SIG-M5 treated with dmso at 0.1 percent for 504 hours (cell line): ENCODE results near the gene UBE2S.
"Not testable (repeated sequence)": the region's sequence is repeated elsewhere in the genome, so short reads cannot be mapped to it uniquely, and the experiment has no call there.

Source experiments
- DNase-seq: peaks from one replicate; lab custom pipeline; 2025; ENCODE audit not compliant: unreplicated experiment; lab: John Stamatoyannopoulos, UW

The UBE2S gene

GRCh38 chr19:55406826-55407549, 600 bp downstream of the UBE2S start:
- DNase-seq: no peak

DNA sequence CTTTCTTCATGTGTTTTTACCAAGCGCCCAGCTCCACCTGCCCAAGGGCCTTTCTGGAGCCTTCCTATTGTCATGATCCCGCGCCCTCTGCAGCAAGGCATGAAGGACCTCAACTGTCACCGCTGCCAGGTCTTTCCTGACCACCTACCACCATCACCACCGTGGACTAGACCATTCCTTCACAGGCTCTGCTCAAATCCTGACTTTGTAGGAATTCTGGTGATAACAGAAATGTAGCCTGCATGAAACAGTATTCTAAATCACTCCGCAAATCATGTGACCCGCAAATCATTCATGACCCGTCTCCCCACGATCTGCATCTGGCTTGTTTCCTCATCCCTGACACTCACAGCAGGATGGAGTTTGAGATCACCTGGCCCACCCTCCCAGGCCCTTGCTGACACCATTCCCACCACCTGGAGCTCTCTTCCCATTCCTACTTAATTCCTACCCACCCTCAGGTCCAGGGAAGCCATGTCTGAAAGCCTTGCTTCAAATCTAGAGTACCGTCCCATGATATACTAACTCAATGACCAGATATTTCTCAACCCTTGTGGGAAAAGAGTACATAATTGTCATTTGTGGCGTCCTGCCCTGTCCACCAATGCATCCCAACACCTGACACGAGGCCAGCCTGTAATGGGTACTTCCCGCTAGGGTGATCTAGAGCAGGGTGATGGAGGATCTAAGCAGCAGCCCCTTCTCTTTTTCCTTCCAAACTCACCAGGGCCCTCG, 1.3 kb downstream of the UBE2S start:
- no peak for DNase-seq

- no peak for DNase-seq
Observed at GRCh38 chr19:55405638-55406037, 1.9 kb downstream of the UBE2S start.

GRCh38 chr19:55402509-55402908, 5.1 kb downstream of the UBE2S start:
- DNase-seq: no peak

DNA sequence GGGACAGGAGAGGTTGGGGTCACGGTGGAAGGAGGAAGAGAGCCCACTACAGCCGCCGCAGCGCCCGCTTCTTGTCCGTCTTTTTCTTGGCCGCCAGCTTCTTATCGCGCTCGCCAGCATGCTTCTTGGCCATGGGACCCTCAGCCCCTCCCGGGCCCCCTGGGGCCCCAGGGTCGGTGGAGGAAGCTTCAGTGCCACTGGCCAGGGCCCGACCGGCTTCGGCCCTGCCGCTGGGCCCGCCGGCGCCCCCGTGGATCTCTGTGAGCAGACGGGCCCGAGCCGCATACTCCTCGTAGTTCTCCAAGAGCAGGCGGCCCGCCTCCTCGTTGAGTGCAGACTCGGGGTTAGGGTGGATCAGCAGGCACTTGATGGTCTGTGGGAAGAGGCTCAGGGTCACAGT, 6.2 kb downstream of the UBE2S start:
- not testable (repeated sequence) for DNase-seq

DNA sequence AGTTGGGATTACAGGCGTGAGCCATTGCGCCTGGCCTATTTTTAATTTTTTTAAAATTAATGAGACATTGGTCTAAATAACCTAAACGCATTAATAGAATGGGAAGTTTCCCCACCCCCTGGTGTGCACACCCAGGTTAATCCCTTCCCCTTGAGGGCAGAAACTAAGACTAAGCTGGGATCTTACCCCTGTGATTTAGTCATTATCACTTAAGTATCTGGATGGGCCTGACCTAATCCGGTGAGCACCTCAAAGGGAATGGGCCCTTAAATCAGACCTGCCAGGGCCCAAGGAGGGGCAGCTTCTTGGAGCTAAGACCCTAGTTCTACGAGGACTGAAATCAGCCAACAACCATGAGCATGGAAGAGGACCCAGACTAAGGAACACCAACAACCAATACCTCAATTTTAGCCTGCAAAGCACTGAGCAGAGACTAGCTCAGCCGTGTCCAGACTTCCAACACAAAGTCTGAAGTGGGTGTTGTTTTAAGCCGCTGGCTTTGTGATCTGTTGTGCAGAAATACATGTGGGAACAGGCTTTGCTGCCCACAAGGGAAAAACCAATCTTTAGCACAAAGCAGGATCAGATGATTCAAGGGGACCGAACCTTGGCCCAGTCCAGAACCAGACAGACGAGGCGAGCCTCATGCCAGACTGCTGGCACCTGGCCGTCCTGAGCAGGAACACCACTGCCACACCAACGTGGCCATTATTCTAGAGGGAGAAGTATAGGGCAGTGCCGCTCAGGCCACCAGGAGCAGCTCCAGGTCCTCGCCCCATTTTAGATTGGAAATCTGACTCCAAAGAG, 7.1 kb downstream of the UBE2S start:
- DNase-seq: no peak

DNA sequence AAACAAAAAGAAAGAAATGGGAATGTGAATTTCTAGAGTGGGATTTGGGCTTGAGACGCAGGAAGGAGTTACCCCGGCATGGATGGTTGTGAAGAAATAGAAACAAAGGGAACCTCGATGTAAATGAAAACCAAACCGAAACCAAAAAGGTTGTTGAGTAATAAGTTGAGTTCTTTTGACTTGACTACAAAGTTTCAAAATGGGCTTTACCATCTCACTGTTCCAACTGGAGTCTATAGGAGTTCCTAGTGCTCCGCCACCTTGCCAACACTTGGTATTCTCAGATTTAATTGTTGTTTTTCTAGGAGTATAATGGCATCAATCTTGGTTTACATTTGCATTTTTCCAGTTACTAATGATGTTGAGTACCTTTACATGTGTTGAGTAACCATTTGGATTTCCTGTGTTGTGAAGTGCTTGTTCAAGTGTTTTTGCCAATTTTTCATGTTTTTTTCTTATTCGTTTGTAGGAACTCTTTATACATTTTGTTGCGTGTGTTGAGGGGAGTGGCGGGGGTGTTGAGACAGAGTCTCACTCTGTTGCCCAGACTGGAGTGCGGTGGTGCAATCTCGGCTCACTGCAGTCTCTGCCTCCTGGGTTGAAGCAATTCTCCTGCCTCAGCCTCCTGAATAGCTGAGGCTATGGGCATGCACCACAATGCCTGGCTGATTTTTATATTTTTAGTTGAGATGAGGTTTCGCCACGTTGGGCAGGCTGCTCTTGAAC, 9.2 kb downstream of the UBE2S start:
- peak; percentile 80 for DNase-seq

DNA sequence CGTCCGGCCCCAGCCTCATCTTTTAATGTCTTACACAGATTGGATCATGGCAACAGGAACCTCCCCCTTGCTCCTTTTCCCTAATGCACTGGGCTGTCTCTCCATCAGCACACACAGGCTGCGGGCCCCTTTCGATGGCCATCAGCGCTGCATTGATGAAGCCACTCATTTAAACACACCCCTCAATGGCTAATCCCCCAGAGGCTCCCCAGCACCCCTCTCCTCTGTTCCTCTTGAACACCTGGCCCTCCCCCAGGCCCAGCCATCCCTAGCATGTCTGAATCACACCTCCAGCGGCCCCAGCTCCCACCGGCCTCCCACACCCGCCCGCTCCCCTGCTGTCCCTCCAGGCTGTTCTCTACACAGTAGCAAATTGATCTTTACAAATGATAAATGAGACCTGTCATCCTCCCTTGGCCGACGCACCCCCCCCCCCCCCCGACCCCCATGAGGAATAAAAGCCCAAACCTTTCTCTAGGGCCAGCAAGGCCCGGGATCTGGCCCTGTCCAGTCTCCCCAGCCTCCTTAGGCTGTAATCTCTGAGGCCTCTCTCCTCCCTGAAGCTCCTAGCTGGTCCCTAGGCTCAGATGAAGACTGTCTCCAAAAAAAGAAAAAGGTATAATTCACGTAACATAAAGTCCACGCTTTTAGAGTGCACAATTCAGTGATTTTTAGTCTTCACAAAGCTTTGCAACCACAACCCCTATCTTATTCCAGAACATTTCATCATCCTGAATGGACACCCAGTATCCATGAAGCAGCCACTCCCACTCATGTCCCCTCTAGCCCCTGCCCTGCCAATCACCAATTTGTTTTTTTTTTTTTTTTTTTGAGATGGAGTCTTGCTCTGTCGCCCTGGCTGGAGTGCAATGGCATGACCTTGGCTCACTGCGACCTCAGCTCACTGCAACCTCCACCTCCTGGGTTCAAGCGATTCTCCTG, 14.5 kb downstream of the UBE2S start:
- no peak for DNase-seq

GRCh38 chr19:55391702-55392615, 15.6 kb downstream of the UBE2S start:
- DNase-seq: no peak

- DNase-seq: no peak
Observed at GRCh38 chr19:55391191-55391670, 16.4 kb downstream of the UBE2S start.

GRCh38 chr19:55390461-55390880, 17.1 kb downstream of the UBE2S start:
- no peak for DNase-seq

GRCh38 chr19:55389386-55390317, 17.9 kb downstream of the UBE2S start:
- no peak for DNase-seq

DNA sequence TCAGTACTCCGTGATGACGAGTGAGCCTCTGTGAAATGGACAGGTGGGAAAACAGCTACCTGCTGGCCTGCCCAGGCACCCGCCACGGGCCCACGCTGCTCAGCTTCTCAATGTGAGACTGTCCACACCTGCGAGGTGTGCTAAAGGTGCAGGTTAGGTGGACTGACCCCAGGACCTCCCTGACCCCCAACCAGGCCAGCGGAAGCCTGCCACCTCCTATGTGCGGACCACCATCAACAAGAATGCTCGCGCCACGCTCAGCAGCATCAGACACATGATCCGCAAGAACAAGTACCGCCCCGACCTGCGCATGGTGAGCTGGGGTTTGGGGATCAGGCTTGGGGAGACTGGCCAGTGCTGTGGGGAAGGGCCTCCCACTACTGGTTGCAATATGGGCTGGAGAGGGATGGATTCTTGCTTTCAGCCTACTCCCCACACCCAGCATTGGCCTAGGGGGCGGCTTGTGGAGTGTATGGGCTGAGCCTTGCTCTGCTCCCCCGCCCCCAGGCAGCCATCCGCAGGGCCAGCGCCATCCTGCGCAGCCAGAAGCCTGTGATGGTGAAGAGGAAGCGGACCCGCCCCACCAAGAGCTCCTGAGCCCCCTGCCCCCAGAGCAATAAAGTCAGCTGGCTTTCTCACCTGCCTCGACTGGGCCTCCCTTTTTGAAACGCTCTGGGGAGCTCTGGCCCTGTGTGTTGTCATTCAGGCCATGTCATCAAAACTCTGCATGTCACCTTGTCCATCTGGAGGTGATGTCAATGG, 19.7 kb downstream of the UBE2S start:
- no peak for DNase-seq

DNA sequence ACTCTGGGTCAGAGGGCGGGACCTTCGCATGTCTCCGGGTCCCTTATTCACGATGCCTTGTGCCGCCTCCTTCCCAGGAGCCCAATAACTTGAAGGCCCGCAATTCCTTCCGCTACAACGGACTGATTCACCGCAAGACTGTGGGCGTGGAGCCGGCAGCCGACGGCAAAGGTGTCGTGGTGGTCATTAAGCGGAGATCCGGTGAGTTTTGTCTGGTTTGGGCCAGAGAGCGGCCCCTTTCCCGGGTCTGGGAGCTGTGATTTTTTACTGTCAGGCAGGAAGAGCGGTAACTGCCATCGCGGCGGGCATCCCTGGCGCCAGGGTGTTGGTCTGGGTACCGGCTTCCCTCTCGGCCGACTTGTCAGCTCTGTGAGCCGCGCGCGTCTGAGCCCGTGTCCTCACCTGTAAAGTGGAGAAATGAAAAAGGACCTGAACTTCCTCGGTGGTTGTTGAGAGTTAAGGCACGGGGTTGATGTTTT, 21.1 kb downstream of the UBE2S start:
- DNase-seq: no peak

DNA sequence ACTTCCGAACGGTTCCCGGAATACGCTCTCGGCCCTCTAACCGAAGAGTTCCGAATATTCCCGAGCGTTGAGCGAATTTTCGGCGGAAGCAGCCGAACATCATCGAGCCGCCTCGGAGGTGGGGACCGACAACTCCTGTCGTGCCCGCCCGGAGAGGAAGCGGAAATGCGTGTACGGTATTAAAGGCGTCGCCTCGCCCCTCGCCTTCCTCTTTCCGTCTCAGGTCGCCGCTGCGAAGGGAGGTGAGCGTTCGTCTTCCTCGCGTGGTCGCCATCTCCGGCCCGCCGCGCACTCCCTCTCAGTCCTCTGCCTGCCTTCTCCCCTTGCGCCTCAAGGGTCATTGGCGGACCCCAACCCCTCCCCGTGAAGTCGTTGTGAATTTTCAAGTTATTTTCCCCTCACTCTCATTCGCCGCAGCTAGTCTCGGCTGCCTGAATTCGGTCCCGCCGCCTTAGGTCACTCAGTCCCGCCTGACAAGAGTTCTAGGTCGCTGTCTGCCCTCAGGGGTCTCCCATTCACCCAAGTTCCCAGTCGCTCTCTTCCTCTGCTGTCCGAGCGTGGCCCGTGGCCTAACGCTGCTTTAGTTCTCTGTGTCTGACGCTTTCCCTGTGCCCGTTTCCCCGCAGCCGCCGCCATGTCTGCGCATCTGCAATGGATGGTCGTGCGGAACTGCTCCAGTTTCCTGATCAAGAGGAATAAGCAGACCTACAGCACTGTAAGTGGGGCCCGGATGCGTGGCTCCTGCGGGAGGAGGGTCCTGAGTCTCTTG, 21.7 kb downstream of the UBE2S start, which contains the start of gene RPL28:
Gene RPL28 (plus strand): TSS at position 209 of the 769 bp plus-strand sequence. CDS start 426 bp downstream, at position 635.
- DNase-seq: peak; percentile 94
